Measurements from ENCODE around the gene MPDZ.

- TF ChIP-seq CTCF (IDR thresholded peaks at IDR 0.05 in 2 of 3, conservative IDR thresholded peaks at IDR 0.05 in 1 of 3; ENCODE audit: borderline replicate concordance in 1 of 3, insufficient read depth in 1 of 3, low read depth in 2 of 3, low read length in 2 of 3) (no peak), EZH2 (IDR thresholded peaks at IDR 0.05) (no peak), SIN3A (IDR thresholded peaks at IDR 0.05; ENCODE audit: low read depth) (no peak), REST (IDR thresholded peaks at IDR 0.05; ENCODE audit: low read depth) (no peak), EZH2phosphoT487 (IDR thresholded peaks at IDR 0.05; ENCODE audit: borderline replicate concordance) (no peak), EGR1 (IDR thresholded peaks at IDR 0.05; ENCODE audit: low read depth) (no peak), SRF (IDR thresholded peaks at IDR 0.05; ENCODE audit: low read depth) (no peak), POLR2AphosphoS5 (IDR thresholded peaks at IDR 0.05; ENCODE audit: low read depth, low read length) (no peak), POLR2A (IDR thresholded peaks at IDR 0.05; ENCODE audit: borderline replicate concordance, extremely low read depth, insufficient read depth, insufficient read length) (no peak)
Measured at GRCh38 chr9:13324988-13325387, 45.5 kb upstream of the MPDZ start.

All from HCT116 (cell line).